ENCODE data around the gene MRPL39.
A peak's percentile ranks its signal among the peaks of the same experiment; 100 is the strongest.
"Not testable (repeated sequence)": the region's sequence is repeated elsewhere in the genome, so short reads cannot be mapped to it uniquely, and the experiment has no call there.

The MRPL39 gene

GRCh38 chr21:25607151-25608043, at the start of gene MRPL39:
TSS of gene MRPL39 (minus strand) at chr21:25607481. CDS start at chr21:25607475, 6 bp downstream.
- DNase-seq (ENCODE audit: low read depth, low spot score) = peak; percentile 48

GRCh38 chr21:25656412-25656811, 49.1 kb upstream of the MRPL39 start:
- DNase-seq (ENCODE audit: low read depth, low spot score) = no peak

GRCh38 chr21:25649146-25649545, 41.9 kb upstream of the MRPL39 start:
- DNase-seq (ENCODE audit: low read depth, low spot score) = no peak

- DNase-seq (ENCODE audit: low read depth, low spot score) = no peak
Observed at GRCh38 chr21:25647647-25648046, 40.4 kb upstream of the MRPL39 start.

GRCh38 chr21:25646474-25646873, 39.2 kb upstream of the MRPL39 start:
- DNase-seq (ENCODE audit: low read depth, low spot score) = no peak

GRCh38 chr21:25643486-25643885, 36.2 kb upstream of the MRPL39 start:
- DNase-seq (ENCODE audit: low read depth, low spot score) = no peak

GRCh38 chr21:25640943-25641292, 33.6 kb upstream of the MRPL39 start:
- no peak for DNase-seq (ENCODE audit: low read depth, low spot score)

GRCh38 chr21:25640202-25640942, 33.1 kb upstream of the MRPL39 start:
- DNase-seq (ENCODE audit: low read depth, low spot score) = no peak

- DNase-seq (ENCODE audit: low read depth, low spot score) = no peak
Observed at GRCh38 chr21:25639551-25640201, 32.4 kb upstream of the MRPL39 start.

GRCh38 chr21:25638660-25639550, 31.6 kb upstream of the MRPL39 start, which contains the start of gene JAM2:
TSS of gene JAM2 (plus strand) at chr21:25639258. CDS start at chr21:25639822, 564 bp downstream.
- DNase-seq (ENCODE audit: low read depth, low spot score) = no peak

- no peak for DNase-seq (ENCODE audit: low read depth, low spot score)
Observed at GRCh38 chr21:25637851-25638659, 30.8 kb upstream of the MRPL39 start.

GRCh38 chr21:25636727-25637126, 29.4 kb upstream of the MRPL39 start:
- no peak for DNase-seq (ENCODE audit: low read depth, low spot score)

- no peak for DNase-seq (ENCODE audit: low read depth, low spot score)
Observed at GRCh38 chr21:25635310-25635709, 28.0 kb upstream of the MRPL39 start.

GRCh38 chr21:25632296-25632695, 25.0 kb upstream of the MRPL39 start:
- no peak for DNase-seq (ENCODE audit: low read depth, low spot score)

GRCh38 chr21:25626757-25627156, 19.5 kb upstream of the MRPL39 start:
- no peak for DNase-seq (ENCODE audit: low read depth, low spot score)

- DNase-seq (ENCODE audit: low read depth, low spot score) = not testable (repeated sequence)
Observed at GRCh38 chr21:25625776-25626555, 18.7 kb upstream of the MRPL39 start.

- DNase-seq (ENCODE audit: low read depth, low spot score) = no peak
Observed at GRCh38 chr21:25625036-25625435, 17.8 kb upstream of the MRPL39 start.

- DNase-seq (ENCODE audit: low read depth, low spot score) = no peak
Observed at GRCh38 chr21:25624511-25624910, 17.2 kb upstream of the MRPL39 start.

- DNase-seq (ENCODE audit: low read depth, low spot score) = no peak
Observed at GRCh38 chr21:25619198-25619597, 11.9 kb upstream of the MRPL39 start.

- no peak for DNase-seq (ENCODE audit: low read depth, low spot score)
Observed at GRCh38 chr21:25615880-25616279, 8.6 kb upstream of the MRPL39 start.

All from iPS DF 19.7 (cell line).